GM18508 (cell line): ENCODE results near the gene C14orf132.

ENCODE experiments used
- ATAC-seq: cut with Tn5 transposase; IDR thresholded peaks from one replicate; pipeline ENCODE4 v1.9.1; 2021; ENCODE audit warnings: moderate number of reproducible peaks; ENCODE audit not compliant: insufficient read depth, unreplicated experiment

Gene C14orf132

DNA sequence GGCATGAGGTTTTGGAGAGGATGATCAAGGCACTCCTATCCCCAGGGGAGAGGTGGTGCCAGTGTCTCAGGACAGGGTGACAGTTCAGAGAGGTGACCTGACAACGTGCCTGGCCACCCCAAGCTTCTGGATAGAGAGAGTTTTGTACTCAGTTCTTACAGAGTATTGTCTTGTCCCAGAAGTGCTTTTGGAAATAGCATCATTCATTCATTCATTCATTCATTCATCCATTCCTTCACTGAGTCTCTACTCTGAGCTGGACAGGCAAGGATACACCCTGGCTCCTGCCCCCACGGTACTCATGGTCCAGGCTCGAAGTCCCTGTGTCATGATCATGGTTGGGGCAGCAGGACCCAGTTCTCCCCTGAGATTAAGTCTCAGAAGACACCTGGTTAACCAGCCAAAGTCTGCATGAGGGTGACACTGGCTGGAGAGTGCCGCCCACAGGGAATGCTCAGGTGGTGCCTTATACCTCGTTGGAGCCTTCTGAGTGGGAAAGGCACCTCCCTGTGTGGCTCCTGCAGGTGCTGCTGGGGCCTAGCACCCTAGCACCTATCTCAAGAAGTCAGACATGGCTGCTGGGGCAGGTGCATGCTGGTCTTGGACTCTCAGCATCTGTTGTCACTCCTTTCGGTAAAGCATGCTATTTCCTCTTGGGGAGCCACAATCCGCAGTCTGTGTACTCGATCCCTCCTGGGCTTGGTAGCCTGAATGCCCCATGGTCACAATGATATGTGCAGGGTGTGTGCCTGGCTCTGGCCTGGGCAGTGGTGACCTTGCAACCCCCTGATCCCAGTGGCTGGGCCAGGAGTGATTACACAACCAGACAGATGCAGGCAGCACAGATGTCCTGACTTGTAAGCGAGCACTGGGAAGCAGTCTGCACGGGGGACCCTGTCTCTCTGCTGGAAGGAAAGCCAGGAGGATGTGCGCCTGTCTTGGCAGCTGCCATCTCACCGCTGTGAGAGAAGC lies 57.8 kb downstream of the C14orf132 start:
- no peak for ATAC-seq

DNA sequence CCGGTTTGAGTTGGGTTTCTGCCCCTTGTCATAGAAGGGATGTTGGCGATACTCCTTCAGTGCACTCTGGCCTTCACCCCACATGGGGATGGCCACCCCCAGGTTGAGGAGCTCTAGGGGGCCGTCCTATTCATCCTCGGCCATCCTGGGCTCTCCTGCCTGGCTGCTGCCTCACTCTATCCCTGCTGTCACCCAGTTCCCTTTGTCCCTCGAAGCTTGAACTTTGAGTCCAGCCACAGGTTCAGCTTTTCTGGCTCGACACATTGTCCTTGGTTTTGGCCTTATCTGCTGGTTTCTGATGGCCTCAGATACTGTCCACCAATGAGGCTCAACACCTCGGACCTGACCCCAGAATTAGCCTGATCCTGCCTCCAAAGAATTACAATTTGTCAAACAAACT lies 58.6 kb downstream of the C14orf132 start:
- no peak for ATAC-seq

DNA sequence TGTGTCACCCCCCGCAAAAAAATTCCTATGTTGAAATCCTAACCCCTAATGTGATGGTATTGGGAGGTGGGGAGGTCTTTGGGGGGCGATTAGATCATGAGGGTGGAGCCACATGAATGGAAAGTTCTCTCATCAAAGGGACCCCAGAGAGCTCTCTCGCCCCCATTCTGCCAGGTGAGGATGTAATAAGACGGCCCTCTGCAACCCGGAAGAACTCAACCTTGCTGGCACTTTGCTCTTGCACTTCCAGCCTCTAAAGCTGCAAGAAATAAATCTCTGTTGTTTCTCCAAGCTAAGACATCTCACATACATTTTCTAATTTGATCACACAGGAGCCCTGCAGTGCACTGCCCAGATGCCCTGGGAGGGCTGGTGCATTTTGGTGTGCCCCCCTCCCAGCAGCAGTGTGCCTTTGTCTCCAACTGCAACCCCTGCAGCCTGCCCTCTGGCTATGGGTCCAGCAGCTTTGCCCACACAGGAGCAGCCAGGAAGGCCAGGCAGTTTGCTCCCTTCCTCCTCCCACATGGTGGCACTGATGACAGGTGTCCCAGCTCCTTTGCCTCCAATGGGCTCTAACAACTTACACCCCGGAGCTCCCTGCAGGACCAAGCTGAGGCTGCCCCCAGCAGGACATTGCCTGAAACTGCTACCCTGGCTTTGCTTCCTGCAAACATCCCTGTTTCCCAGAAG lies 59.3 kb downstream of the C14orf132 start:
- ATAC-seq = no peak

DNA sequence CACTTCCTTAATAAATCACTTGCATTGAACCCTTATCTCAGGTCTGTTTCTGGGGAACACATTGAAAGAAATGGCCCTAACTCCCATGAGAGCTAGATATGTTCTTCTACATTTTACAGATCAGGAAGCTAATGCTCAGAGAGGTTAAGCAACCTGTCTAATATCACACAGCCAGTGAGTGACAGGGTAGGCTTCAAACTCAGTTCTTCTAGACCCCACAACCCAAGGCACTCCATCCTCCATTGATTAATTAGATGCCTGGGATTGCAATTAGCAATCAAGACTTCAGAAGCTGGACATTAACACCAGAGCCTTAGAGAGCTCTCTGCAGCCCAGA lies 59.8 kb downstream of the C14orf132 start:
- ATAC-seq = no peak

DNA sequence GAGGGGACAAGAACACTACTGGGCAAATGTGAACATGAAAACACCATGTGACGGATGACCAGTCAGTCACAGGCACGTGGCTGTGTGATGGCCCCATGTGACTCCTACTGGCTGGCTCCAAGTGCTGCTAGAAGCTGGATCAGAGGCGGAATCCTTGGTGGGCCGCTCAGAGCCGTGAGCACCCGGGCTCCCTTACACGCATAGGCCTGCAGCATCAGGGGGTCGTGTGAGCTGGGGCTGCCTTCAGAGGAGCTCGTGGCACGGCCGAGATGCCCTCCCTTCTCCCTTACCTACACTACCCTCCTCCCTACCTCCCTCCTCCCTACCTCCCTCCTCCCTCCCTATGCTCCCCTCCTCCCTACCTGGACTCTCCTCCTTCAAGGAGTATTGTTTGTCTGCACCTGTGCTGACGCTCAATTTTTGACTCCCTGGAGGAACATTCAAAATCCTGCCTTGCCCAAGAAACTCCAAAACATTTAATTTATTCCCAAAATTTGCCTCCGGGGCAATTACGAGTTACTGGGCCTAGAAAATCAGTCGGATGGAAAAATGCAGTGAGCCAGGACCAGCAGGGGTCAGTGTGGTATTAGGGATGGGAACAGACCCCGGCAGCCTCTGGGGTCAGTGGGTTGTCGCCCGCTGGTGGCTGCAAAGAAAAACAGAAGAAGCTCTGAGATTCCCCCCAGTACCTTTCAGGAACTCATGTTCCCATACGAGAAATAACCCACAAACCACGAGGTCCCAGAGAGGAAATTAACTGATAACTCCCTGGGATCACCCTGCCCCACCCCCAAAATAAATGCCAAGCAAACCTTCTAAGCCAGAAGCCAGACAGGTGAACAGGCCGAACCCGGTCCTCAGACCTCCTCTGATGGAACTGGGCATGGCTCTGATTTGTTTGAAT lies 61.3 kb downstream of the C14orf132 start:
- ATAC-seq = no peak

DNA sequence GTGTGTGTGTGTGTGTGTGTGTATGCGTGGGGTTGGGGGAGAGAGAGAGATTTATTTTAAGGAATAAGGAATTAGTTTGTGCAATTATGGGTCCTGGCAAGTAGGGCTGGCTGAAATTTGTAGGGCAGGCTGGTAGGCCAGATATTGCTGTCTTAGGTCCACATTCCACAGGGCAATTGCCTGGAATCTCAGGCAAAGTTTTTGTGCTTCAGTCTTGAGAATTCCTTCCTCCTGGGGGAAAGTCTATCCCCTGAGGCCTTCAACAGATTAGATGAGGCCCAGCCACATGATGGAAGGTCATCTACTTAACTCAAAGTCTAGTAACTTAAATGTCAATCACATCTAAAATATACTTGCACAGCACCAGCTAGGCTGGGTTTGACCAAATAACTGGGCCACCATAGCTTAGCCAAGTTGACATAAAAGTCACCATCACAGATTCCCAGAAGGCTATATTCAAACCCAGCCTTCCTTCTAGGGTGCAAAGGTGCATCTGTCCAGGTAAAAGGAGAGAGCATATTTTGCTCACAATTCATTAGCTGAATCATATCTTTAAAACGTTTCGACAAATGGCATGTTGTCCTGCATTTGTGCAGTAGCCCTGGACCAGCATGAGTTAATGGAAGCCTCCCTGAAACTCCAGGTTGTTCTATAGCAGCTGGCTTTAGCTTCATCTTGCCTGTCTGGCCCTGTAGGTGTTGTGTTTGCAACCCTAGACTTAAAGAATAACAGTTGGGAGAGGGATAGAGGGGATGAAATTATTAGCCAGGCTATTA lies 63.1 kb downstream of the C14orf132 start:
- no peak for ATAC-seq

DNA sequence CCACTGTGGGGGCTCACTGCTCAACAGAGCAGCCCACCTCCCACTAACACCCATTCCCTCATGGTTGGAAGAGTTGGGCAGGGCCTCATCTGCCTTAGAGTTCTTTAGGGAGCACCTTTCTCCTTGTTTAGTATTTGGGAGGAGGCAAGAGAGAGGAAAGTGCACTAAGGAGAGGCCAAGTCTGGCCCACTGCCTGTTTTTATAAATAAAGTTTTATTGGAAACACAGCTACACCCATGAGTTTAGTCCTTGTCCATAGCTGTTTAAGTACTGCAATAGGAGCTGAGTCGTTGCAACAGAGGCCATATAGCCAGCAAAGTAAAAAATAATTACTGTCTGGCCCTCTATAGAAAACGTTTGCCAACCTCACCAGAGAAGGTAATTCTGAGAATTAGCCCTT lies 63.9 kb downstream of the C14orf132 start:
- no peak for ATAC-seq

DNA sequence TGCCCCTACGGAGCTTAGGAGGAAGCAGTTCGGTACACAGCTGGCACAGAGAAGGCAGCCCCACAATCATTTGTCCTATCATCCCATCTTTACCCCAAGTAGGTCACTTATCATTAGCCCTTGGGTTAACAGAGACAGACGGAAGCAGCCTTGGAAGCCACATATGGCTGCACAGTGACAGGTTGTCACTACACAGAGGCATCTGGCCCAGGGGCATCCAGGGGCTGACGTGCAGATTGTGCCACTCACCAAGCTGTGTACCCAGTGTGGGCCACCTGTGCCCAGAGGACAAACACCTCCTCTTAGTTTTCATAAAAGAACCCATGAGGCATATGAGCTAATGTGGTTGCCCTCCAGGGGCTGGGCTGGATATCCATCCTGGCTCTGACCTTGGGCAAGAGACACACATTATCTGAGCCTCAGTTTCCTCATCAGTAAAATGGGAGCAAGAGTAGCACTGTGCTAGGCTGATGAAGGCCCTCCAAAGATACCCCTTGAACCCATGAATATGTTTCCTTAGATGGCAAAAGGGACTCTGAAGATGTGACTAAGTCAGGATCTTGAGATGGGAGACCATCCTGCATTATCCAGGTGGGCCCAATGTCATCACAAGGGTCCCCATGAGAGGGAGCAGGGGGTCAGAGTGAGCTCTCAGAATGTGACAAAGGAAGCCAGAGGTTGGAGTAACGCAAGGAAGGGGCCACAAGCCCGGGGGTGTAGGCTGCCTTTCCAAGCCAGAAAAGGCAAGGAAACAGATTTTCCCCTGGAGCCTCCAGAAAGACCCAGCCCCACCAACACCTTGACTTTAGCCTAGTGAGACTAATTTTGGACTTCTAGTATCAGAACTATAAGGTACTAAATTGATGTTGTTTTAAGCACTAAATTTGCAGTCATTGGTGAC lies 64.6 kb downstream of the C14orf132 start:
- ATAC-seq = no peak

DNA sequence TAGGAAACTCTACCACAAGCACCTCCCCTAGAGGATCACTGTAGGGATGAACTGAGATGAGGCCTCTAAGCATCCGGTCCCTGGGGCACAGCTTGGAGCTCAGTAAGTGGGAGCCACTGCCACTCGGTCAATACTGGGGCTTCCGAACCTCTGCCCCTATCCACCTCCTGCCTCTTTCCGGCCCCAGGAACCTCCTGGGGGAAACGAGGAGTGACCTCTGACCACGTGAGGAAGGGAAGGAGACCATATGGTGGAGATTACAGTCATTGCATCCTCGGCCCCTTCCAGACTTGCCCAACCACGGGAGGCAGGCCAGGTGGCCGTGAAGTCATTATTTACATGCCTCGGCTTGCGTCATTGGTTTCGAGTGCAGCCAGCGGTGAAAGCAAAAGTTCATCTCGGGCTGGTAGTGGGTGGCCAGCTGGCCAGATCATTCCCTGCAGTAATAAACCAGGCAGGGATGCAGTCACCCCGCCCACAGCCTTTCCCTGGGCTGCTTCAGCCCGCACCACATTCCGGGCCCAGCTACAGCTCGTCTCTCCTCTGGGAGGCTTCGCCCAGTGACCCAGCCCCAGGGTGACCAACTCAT lies 65.4 kb downstream of the C14orf132 start:
- no peak for ATAC-seq

DNA sequence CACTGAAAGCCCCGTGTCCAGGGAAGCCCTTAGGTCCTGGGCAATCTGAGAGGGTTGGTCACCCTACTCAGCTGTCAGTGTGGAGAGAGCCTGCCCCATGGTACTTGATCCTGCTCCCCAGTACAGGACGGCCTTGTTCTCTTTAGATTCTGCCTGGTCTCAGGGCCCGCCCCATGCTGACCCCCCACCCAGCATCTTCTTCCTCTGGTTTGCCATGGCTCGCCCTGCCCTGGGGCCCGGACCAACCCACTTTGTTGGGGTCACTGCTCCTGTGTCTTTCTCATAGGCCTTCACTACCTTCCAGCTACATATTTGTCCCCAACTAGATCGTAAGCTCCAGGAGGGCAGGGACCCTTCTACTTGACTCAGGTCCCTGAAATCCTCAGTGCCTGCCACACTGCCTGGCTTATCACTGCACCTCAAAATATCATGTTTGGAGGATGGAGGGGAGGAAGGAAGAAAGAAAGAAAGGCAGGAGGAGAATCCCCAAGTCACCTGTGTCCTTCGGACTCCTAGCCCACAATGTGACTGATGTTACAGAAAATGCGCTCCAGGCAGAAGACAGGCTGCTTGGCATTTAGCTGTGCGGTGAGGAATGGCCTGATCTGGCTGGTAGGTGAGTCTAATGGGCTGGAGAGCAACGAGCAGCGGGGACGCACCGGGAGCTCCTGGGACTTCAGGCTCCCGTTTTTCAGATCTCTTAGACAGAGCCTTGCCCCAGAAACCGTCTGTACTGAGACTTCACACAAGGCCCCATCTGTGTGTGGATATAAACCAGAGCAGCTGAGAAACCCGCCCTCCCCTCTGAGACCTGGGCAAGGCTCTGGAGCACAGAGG lies 66.1 kb downstream of the C14orf132 start:
- no peak for ATAC-seq

DNA sequence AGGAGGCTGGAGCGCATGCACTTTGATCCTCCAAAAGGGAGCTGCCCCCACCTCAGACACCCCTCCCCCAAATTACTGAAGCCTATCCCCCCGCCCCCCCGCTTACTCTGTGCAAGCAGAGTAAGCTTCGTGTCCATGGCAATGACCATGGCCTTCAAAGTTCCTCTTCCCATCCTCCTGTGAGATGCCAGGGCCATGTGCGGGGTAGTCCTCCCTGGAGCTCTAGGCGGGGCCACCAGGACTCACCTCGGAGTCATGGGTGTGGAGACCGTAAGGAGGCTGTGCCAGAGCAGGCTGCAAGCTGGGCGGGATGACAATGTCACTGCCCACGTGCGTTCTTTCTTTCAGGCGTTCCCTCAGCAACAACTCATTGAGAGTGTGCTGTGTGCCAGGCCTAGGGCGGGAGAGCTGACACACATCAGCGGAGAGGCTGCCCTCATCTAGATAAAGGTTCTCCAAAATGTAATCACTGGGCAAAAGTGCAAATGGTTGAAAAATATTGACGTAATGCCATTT lies 66.8 kb downstream of the C14orf132 start:
- no peak for ATAC-seq

DNA sequence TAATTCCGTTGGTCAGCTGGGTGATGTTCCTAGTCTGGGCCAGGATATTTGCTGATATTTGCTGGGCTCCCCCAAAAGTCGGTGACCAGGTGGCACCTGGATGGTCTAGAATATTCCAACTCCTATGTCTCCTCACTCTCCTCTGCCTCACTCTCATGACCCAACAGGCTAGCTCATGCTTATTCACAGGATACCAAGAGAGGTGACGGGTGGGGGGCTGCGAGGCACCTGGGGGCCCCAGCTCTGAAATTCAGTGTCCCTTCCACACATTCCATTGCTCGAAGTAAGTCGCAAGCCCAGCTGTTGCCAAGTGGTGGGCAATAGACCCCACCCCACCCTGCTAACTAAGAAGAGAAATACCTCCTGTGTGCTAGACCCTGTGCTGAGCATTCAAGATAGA lies 67.7 kb downstream of the C14orf132 start:
- no peak for ATAC-seq

DNA sequence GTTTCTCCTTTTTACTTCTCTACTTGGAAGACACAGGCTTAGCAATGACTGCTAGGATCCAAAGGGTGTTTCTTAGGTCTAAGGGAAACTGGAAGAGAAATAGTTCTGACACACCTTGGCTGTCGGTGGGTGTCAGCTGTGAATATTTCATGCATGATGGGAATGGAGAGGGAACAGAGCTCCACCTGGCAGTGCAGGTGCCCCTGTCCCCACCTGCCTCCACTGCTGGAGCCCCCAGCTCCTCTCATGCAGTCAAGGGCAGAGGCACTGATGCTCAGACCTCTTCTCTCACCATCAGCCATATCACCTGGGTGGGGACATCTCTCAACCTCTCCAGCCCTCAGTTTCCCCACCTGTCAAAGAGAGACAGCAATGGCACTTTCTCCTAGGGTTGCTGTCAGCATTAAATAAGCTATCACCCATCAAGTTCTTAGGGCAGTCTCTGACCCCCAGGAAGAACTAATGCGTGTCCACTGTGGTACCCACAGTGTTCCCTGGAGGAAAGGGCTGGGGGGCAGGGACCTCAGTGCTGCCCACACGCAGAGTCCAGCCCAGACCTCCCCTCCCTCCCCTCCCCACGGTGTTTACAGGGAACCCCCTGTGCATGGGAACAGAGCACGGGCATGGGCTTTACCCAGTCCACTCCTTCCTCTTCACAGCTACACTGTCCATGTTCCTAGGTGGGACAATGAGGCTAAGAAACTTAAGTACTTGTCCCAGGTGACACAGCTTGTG lies 69.1 kb downstream of the C14orf132 start:
- no peak for ATAC-seq

DNA sequence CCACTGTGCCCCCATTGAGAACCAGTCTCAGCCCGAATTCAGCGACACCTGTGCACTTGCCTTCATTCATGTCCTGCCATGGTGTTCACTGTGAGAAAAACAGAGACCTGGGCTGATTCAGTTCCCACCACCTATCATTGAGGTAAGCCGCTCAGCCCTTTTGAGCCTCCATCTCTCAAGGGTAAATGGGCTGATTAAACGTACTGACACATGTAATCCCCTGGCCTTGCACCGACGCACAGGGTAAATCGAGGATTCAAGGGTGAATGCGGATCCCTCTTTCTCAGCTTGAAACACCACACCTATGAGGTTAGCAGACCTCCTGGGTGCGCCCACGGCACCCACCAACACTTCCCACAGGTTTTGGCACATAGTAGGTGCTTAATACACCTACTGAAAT lies 69.7 kb downstream of the C14orf132 start:
- ATAC-seq = no peak

DNA sequence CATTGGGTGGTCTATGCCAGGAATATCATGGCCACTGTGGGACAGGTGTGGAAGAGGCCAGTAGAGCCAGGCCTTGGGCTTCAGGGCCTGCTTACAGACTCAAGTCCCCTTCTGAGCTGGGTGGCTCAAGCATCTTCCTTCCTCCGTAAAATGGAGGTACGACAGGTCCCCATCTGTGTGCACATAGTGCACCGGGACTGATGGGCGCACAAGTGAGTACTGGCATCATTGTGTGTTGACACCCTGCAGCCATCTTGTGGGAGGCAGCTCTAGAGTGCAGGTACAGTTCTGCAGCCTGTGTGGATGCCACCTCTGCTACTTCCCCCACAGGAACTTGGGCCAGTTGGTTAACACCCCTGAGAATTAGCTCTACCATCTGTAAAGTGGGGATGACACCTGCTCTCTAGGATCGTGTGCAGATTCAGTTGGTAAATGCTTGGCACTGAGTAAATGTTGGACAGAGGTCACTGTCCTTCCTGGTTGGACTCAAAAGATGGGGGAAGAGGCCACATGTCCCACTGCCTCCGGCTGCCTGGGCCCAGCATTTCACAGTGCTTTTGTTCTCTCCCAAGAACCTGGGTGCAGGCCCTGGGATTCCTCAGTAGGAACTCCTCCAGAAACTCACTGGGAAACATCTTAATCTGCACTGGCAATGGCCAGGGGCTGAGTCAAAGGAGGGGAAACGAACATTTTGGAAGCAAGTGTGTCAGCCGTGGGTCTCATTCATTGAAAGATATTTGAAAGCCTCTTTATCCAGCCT lies 70.6 kb downstream of the C14orf132 start:
- ATAC-seq = no peak

DNA sequence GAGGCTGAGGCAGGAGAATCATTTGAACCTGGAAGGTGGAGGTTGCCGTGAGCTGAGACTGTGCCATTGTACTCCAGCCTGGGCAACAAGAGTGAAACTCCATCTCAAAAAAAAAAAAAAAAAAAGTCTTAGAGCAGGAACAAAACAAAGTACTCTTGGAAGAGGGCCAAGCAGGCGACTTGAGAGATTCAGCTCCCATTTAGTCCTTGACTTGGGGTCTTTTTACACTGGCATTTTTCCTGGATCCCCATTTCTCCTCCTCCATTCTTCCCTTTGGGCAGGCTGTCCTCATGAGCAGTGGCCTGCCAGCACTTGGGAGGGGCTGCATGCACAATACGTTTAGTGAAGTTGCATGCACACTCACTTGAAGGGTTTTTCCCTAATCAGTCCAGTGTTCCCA lies 72.9 kb downstream of the C14orf132 start:
- ATAC-seq = no peak
